NCI-H748 (cell line): ENCODE data around the gene BMP6.

Experiments used
- DNase-seq: peaks from one replicate; lab custom pipeline; 2025; ENCODE audit not compliant: unreplicated experiment; lab: John Stamatoyannopoulos, UW

Gene BMP6

DNA sequence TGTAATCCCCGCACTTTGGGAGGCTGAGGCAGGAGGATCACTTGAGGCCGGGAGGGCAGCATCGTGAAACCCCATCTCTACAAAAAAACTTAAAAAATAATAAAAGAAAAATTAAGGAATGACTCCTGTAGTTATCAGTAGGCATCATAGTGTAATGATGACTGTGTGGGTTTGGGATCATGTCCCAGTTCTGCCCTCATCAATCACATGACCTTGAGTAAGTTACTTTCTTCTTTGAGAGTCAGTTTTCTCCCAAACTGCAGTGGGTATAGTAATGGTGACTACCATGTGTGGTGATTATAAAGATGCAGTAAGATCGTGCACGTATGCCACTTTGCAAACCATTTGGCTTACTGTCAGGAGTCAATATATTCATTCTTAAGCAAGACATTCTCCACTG, 95.5 kb downstream of the BMP6 start:
- DNase-seq = no peak

DNA sequence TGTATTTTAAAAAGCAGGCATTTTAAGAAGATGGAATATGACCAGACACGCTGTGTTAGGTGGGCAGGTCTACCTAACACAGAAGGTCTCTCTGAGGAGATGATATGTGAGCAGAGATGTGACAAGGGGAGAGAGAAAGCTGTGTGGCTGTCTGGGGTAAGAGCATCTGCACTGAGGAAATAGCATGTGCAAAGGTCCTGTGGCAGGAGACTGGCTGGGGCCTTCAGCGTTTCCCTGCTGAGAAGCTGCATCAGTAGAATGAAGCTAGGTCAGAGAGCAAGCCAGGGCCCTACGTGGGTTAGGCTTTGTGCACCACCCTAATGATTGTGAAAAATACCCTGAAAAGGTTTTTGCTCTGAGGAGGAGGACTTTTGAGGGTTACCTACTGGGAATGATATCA, 97.7 kb downstream of the BMP6 start:
- no peak for DNase-seq

DNA sequence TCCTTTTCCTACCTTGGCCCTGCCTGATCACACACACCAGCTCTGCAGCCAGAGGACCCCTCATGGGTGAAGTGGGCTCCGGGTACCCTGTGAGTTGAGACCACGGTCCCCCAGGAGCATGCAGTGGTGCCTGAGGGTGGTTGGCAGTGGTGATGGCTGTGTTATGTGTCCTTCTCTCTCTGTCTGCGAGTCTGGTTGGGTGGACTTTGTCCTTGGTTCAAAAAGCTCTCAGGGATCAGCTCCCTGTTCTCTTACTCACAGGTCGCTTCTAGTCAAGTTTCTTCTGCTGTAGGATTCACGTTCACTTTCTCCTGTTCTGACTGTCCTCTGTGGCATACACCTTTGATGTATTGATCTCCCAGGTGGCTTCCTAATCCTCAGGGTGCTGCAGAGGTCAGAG, 100.1 kb downstream of the BMP6 start:
- no peak for DNase-seq

- DNase-seq = no peak
Measured at GRCh38 chr6:7827142-7827541, 101.2 kb downstream of the BMP6 start.

DNA sequence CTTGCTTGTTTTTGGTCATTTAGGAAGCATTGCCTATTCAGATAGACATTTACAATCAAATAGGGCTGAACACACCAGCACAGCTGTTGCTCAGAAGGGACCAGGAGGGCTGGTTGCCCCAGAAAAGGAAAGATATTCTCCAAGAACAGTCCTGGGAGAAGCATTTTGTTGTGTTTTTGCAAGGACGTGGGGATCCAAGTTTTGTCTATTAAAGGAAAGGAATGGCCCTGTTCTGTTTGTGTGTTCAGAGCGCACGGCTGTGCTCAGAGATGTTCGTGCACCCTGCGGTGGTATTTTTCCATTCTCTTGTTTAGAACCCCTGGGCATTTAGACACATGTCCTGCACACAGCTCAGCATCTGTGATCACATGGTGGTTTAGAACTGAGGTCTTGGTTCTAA, 102.2 kb downstream of the BMP6 start:
- no peak for DNase-seq

DNA sequence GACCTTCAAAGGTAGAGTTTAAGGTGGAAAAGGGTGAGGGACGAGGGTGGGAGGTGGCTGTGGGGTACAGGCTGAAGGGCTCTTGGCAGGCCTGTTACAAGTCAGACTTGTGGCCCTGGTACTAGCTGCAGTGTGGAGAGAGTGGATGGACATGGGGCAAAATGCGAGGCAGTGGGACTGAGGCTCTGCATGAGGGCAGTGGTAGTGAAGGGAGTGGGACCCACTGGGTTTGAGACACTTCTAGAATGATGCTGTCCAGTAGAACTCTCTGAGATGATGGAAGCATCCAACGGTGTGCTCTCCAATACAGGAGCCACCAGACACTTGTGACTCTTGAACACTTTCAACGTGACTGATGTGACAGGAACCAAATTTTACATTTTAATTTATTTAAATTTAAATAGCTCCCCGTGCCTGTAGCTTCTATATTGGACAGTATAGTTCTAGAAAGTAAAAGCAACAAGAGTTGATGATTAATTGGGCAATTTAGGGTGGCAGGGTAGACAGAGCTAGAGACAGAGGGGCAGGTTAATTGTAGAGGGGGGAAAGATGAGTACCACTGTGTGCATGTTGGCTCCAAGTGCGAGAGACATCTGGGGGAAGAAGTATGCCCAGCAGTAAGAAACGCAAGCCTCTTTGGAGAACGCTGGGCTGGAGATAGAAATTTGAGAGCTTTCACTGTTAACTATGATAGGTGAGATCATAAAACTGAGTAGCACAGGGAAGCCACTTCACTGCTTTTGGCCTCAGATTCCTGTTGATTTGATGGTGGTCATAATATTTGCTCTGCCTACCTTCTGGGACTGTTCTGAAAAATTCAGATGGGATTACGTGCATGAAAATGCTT, 107.2 kb downstream of the BMP6 start:
- no peak for DNase-seq

GRCh38 chr6:7833751-7834070, 107.8 kb downstream of the BMP6 start:
- DNase-seq = no peak

- DNase-seq = no peak
Measured at GRCh38 chr6:7836371-7837026, 110.6 kb downstream of the BMP6 start.

GRCh38 chr6:7841781-7842468, 116.0 kb downstream of the BMP6 start:
- no peak for DNase-seq

- DNase-seq = no peak
Measured at GRCh38 chr6:7846966-7847818, 121.3 kb downstream of the BMP6 start.

DNA sequence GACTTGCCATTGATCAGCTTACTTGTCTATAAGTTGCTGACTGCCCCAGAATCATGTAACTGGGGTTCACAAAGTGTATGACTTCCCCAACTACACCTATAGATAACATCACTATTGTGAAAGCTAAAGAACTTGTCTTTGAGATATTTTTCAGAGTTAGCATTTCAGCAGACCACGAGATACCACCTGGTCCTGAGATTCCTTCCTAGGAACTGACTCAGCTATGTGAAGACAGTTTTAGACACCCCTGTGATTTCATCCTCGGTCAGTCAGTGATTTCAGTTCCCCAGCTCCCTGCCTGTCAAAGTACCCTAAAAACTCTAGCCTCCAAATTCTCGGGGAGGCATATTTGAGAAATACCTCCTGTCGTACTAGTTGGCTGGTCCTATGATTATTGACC, 122.3 kb downstream of the BMP6 start:
- DNase-seq = no peak

DNA sequence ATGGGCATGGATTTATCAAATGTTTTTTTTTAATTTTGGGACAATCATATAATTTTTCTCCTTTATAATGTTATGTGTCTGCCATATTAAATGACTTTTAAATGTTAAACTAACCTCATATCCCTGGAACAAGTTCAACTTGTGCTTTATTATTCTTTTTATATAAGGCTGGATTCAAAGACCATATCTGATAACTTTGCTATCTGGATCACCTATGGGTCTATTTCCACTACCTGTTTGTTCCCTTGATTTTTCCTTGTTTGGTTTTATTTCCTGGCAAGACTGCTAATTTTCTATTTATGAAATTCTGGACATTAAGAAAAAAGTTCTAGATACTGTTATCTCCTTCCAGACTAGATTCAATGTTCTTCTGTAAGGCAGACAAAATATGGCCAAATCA, 125.9 kb downstream of the BMP6 start:
- no peak for DNase-seq

DNA sequence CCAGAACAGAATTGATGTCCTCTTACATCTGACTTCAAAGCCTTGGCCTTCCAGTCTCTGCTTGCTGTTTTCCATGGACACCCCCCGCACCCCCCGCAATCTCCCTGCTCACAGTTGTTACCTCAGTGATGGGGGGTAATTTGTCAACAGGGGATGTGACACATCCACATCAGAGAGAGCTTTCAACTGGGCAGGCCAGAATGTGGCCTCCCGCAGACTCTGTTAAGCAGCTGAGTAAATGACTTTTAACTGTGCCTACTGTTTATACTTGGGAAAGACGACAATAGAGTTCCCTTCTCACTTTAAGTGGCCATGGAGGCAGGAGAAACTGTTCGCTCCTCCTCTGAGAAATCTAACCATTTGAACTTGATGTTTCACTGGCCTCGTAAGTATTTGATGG, 133.7 kb downstream of the BMP6 start:
- no peak for DNase-seq

DNA sequence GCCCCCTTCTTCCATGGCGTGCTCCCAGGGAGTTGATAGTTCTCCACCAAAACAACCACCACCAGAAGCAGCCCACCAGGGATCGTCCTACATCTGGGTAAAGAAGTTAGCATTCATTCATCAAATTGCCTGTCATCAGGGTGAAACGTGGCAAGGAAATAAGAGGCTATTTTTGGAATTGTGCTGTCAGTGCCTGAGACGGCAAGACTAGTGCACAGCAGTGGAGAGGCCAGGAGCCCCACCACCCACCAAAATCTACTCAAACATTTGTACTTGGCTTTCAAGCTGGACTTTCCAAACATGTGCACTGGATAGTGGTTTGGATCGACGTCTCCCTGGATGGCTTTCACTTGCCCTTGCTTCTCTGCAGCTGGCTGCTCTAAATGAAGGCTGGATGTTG, 139.9 kb downstream of the BMP6 start:
- no peak for DNase-seq

- no peak for DNase-seq
Measured at GRCh38 chr6:7866526-7866925, 140.6 kb downstream of the BMP6 start.

- DNase-seq = no peak
Measured at GRCh38 chr6:7868926-7869325, 143.0 kb downstream of the BMP6 start.

GRCh38 chr6:7878401-7878964, 152.6 kb downstream of the BMP6 start:
- DNase-seq = no peak

GRCh38 chr6:7879043-7879442, 153.1 kb downstream of the BMP6 start:
- DNase-seq = no peak

GRCh38 chr6:7879579-7879978, 153.7 kb downstream of the BMP6 start:
- no peak for DNase-seq

DNA sequence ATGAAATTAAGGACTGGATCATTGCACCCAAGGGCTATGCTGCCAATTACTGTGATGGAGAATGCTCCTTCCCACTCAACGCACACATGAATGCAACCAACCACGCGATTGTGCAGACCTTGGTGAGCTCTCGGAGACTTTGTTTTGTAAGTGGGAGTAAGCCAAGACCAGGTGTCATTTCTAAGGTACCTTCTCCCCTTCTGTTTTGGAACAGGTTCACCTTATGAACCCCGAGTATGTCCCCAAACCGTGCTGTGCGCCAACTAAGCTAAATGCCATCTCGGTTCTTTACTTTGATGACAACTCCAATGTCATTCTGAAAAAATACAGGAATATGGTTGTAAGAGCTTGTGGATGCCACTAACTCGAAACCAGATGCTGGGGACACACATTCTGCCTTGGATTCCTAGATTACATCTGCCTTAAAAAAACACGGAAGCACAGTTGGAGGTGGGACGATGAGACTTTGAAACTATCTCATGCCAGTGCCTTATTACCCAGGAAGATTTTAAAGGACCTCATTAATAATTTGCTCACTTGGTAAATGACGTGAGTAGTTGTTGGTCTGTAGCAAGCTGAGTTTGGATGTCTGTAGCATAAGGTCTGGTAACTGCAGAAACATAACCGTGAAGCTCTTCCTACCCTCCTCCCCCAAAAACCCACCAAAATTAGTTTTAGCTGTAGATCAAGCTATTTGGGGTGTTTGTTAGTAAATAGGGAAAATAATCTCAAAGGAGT, 154.2 kb downstream of the BMP6 start:
- DNase-seq = no peak
